ENCODE measurements around the gene MAL.

The MAL gene

GRCh38 chr2:94986392-94986963, 39.0 kb upstream of the MAL start:
- TF ChIP-seq EZH2 (IDR thresholded peaks at IDR 0.05; ENCODE audit: borderline replicate concordance, low read length) (no peak), CTCF (IDR thresholded peaks at IDR 0.05; ENCODE audit: low read length) (peak; percentile 59)
- Histone ChIP-seq H3K27ac (ENCODE audit: low read depth, low read length, poor library complexity, severe bottlenecking) (no peak overlapping the region), H3F3A (ENCODE audit: insufficient read depth, low read length) (no peaks in the 10 kb centered on the region), H3K79me2 (ENCODE audit: insufficient read depth, low read length) (no peaks in the 10 kb centered on the region), H3K4me3 (ENCODE audit: low read depth, low read length, poor library complexity, severe bottlenecking) (no peak overlapping the region), H3K9me2 (ENCODE audit: low read depth, low read length) (no peaks in the 10 kb centered on the region), H2AFZ (ENCODE audit: low read length) (no peak overlapping the region), H3K27me3 (ENCODE audit: insufficient read depth, low read length) (0 out of 2 replicates have a peak, but pooled peaks cover 3% of the 10 kb centered on the region), H3K9me3 (ENCODE audit: low read length) (no peaks in the 10 kb centered on the region), H3K4me2 (ENCODE audit: low read length) (no peak overlapping the region), H3K4me1 (ENCODE audit: insufficient read depth, low read length, severe bottlenecking) (no peaks in the 10 kb centered on the region), H3K36me3 (ENCODE audit: insufficient read depth, low read length) (no peaks in the 10 kb centered on the region), H4K20me1 (ENCODE audit: insufficient read depth, low read length) (no peaks in the 10 kb centered on the region), H3K9ac (ENCODE audit: low read length) (no peak overlapping the region)

GRCh38 chr2:94987074-94988020, 38.2 kb upstream of the MAL start:
- no peaks in the 10 kb centered on the region for H3K79me2 ChIP-seq (ENCODE audit: insufficient read depth, low read length)
- no peaks in the 10 kb centered on the region for H3F3A ChIP-seq (ENCODE audit: insufficient read depth, low read length)
- TF ChIP-seq EZH2 (IDR thresholded peaks at IDR 0.05; ENCODE audit: borderline replicate concordance, low read length) (no peak), CTCF (IDR thresholded peaks at IDR 0.05; ENCODE audit: low read length) (no peak)
- no peak overlapping the region for H3K4me3 ChIP-seq (ENCODE audit: low read depth, low read length, poor library complexity, severe bottlenecking)
- H3K4me1 ChIP-seq (ENCODE audit: insufficient read depth, low read length, severe bottlenecking): no peaks in the 10 kb centered on the region
- no peak overlapping the region for H3K27ac ChIP-seq (ENCODE audit: low read depth, low read length, poor library complexity, severe bottlenecking)
- no peaks in the 10 kb centered on the region for H3K9me3 ChIP-seq (ENCODE audit: low read length)
- H3K27me3 ChIP-seq (ENCODE audit: insufficient read depth, low read length): 0 out of 2 replicates have a peak, but pooled peaks cover 3% of the 10 kb centered on the region
- no peak overlapping the region for H2AFZ ChIP-seq (ENCODE audit: low read length)
- no peak overlapping the region for H3K4me2 ChIP-seq (ENCODE audit: low read length)
- no peaks in the 10 kb centered on the region for H3K36me3 ChIP-seq (ENCODE audit: insufficient read depth, low read length)
- no peak overlapping the region for H3K9ac ChIP-seq (ENCODE audit: low read length)
- no peaks in the 10 kb centered on the region for H3K9me2 ChIP-seq (ENCODE audit: low read depth, low read length)
- no peaks in the 10 kb centered on the region for H4K20me1 ChIP-seq (ENCODE audit: insufficient read depth, low read length)

GRCh38 chr2:94990956-94991355, 34.6 kb upstream of the MAL start:
- Histone ChIP-seq H3K4me1 (ENCODE audit: insufficient read depth, low read length, severe bottlenecking) (no peaks in the 10 kb centered on the region), H3K79me2 (ENCODE audit: insufficient read depth, low read length) (no peaks in the 10 kb centered on the region), H3K27ac (ENCODE audit: low read depth, low read length, poor library complexity, severe bottlenecking) (no peak overlapping the region), H3K9me3 (ENCODE audit: low read length) (no peaks in the 10 kb centered on the region), H3K27me3 (ENCODE audit: insufficient read depth, low read length) (0 out of 2 replicates have a peak, but pooled peaks cover 3% of the 10 kb centered on the region), H2AFZ (ENCODE audit: low read length) (no peak overlapping the region), H3K9ac (ENCODE audit: low read length) (no peak overlapping the region), H3K4me2 (ENCODE audit: low read length) (no peak overlapping the region), H3F3A (ENCODE audit: insufficient read depth, low read length) (no peaks in the 10 kb centered on the region), H3K4me3 (ENCODE audit: low read depth, low read length, poor library complexity, severe bottlenecking) (no peak overlapping the region), H4K20me1 (ENCODE audit: insufficient read depth, low read length) (no peaks in the 10 kb centered on the region), H3K36me3 (ENCODE audit: insufficient read depth, low read length) (no peaks in the 10 kb centered on the region), H3K9me2 (ENCODE audit: low read depth, low read length) (no peaks in the 10 kb centered on the region)
- TF ChIP-seq EZH2 (IDR thresholded peaks at IDR 0.05; ENCODE audit: borderline replicate concordance, low read length): no peak
- no peak for TF ChIP-seq CTCF (IDR thresholded peaks at IDR 0.05; ENCODE audit: low read length)

Data from OCI-LY1 (cell line).